IMR-90 (cell line): Measurements from ENCODE around the gene CYTH1. TPM values are rescaled to one million over a fixed set of nuclear protein-coding genes. Genes with fewer than 3 reads are reported as not detected.

Experiments used
- ATAC-seq: fragments of 200-7000 bp; cut with Tn5 transposase; 2 replicates; pipeline ENCODE4 v1.9.1; 2020; ENCODE audit warnings: low read depth, mild to moderate bottlenecking, moderate library complexity
- BruUV-seq: library from RNA; stranded (reverse); fragments of 400-500 nt; replicated peaks from 2 replicates; lab custom pipeline; 2021; lab: Mats Ljungman, UMichigan
- CTCF ChIA-PET: fragments of 300-600 bp; formaldehyde crosslinking; extraction: SDS; loops from one replicate; lab custom pipeline; 2021; ENCODE audit warnings: antibody characterized with exemption; lab: Yijun Ruan, JAX
- POLR2A ChIA-PET: fragments of 300-600 bp; sonication (Branson Sonifier 250); formaldehyde crosslinking; loops from one replicate; lab custom pipeline; 2022; ENCODE audit warnings: antibody characterized with exemption; ENCODE audit not compliant: unreplicated experiment; lab: Charles Lee
- DNase-seq: peaks from one replicate; pipeline ENCODE4 v3.0.0; 2013
- H2AFZ ChIP-seq: replicated peaks from 2 replicates; pipeline ENCODE3; 2013; ENCODE audit warnings: low read length, mild to moderate bottlenecking; ENCODE audit not compliant: poor library complexity
- H2AK5ac ChIP-seq: 2 replicates; pipeline ENCODE4 v1.6.1; 2013; ENCODE audit warnings: low read depth, low read length, inconsistent platforms
- H2AK9ac ChIP-seq: replicated peaks from 2 replicates; pipeline ENCODE3; 2013; ENCODE audit warnings: mild to moderate bottlenecking, low read depth, low read length, moderate library complexity; ENCODE audit not compliant: poor library complexity
- H2BK120ac ChIP-seq: 2 replicates; pipeline ENCODE4 v1.6.1; 2013; ENCODE audit warnings: low read depth, low read length, inconsistent platforms
- H2BK15ac ChIP-seq: 3 replicates; pipeline ENCODE4 v1.6.1; 2013; ENCODE audit warnings: low read depth, low read length, inconsistent platforms
- H2BK20ac ChIP-seq: 2 replicates; pipeline ENCODE4 v1.6.1; 2013; ENCODE audit warnings: low read depth, mild to moderate bottlenecking, inconsistent platforms, low read length, moderate library complexity
- H2BK5ac ChIP-seq: 2 replicates; pipeline ENCODE4 v1.6.1; 2013; ENCODE audit warnings: mild to moderate bottlenecking, low read depth, low read length, inconsistent platforms; ENCODE audit not compliant: poor library complexity, severe bottlenecking
- H3K14ac ChIP-seq: replicated peaks from 2 replicates; pipeline ENCODE4 v1.6.1; 2013; ENCODE audit warnings: low read depth, low read length, inconsistent platforms
- H3K18ac ChIP-seq: 2 replicates; pipeline ENCODE4 v1.6.1; 2013; ENCODE audit warnings: low read depth, low read length, control low read depth
- H3K23ac ChIP-seq: 2 replicates; pipeline ENCODE4 v1.6.1; 2013; ENCODE audit warnings: low read depth, low read length, inconsistent platforms
- H3K27ac ChIP-seq: 2 replicates; pipeline ENCODE4 v1.5.1; 2013; ENCODE audit warnings: mild to moderate bottlenecking, control low read depth, low read length; ENCODE audit not compliant: insufficient read depth
- H3K27me3 ChIP-seq: 2 replicates; pipeline ENCODE4 v1.6.1; 2013; ENCODE audit warnings: low read length; ENCODE audit not compliant: control insufficient read depth, insufficient read depth
- H3K36me3 ChIP-seq: 2 replicates; pipeline ENCODE4 v1.6.1; 2013; ENCODE audit warnings: low read length, mixed read lengths; ENCODE audit not compliant: control insufficient read depth, insufficient read depth
- H3K4ac ChIP-seq: 2 replicates; pipeline ENCODE4 v1.6.1; 2013; ENCODE audit warnings: low read depth, low read length, inconsistent platforms
- H3K4me1 ChIP-seq: 2 replicates; pipeline ENCODE4 v1.6.1; 2013; ENCODE audit warnings: low read length, mixed read lengths; ENCODE audit not compliant: control insufficient read depth, insufficient read depth
- H3K4me2 ChIP-seq: 2 replicates; pipeline ENCODE4 v1.6.1; 2013; ENCODE audit warnings: low read depth, mild to moderate bottlenecking, control low read depth, low read length, moderate library complexity
- H3K4me3 ChIP-seq: 2 replicates; pipeline ENCODE4 v1.5.1; 2013; ENCODE audit warnings: low read depth, mild to moderate bottlenecking, control low read depth, low read length, moderate library complexity; ENCODE audit not compliant: insufficient read depth
- H3K56ac ChIP-seq: 2 replicates; pipeline ENCODE4 v1.6.1; 2013; ENCODE audit warnings: low read length, inconsistent platforms; ENCODE audit not compliant: insufficient read depth; ENCODE audit errors: extremely low read depth
- H3K79me1 ChIP-seq, 2 experiments: 2 replicates each; pipeline ENCODE4 v1.6.1; 2013; ENCODE audit warnings: low read length in 2 of 2, inconsistent platforms in 1 of 2, low read depth in 1 of 2
- H3K9ac ChIP-seq: 2 replicates; pipeline ENCODE4 v1.6.1; 2013; ENCODE audit warnings: low read depth, low read length, control low read depth
- H3K9me1 ChIP-seq: 2 replicates; pipeline ENCODE4 v1.6.1; 2013; ENCODE audit warnings: low read length, inconsistent platforms; ENCODE audit not compliant: insufficient read depth
- H3K9me3 ChIP-seq: 2 replicates; pipeline ENCODE4 v1.6.1; 2013; ENCODE audit warnings: low read length; ENCODE audit not compliant: control insufficient read depth, insufficient read depth
- H4K20me1 ChIP-seq: 2 replicates; pipeline ENCODE4 v1.6.1; 2013; ENCODE audit warnings: low read length, inconsistent platforms; ENCODE audit not compliant: insufficient read depth
- H4K5ac ChIP-seq: 2 replicates; pipeline ENCODE4 v1.6.1; 2013; ENCODE audit warnings: mild to moderate bottlenecking, low read depth, low read length, control low read depth
- H4K8ac ChIP-seq, 2 experiments: 2 replicates each; pipeline ENCODE4 v1.6.1; 2013; ENCODE audit warnings: low read depth in 2 of 2, low read length in 2 of 2, control low read depth in 1 of 2, inconsistent platforms in 1 of 2
- H4K91ac ChIP-seq: 2 replicates; pipeline ENCODE4 v1.6.1; 2013; ENCODE audit warnings: low read depth, low read length, inconsistent platforms; ENCODE audit not compliant: insufficient read depth
- BHLHE40 ChIP-seq: fragments of 150-350 bp; IDR thresholded peaks from 2 replicates; pipeline ENCODE4 v1.6.1; 2016; ENCODE audit warnings: mild to moderate bottlenecking, low read depth, low read length
- CHD1 ChIP-seq: IDR thresholded peaks from 2 replicates; pipeline ENCODE4 v1.6.1; 2012; ENCODE audit warnings: low read depth, low read length, improper control_type of control experiment
- FOS ChIP-seq: fragments of 150-350 bp; IDR thresholded peaks from 2 replicates; pipeline ENCODE4 v1.6.1; 2016; ENCODE audit warnings: low read depth, low read length
- MAFK ChIP-seq: IDR thresholded peaks from 2 replicates; pipeline ENCODE4 v1.6.1; 2012; ENCODE audit warnings: low read depth, low read length, improper control_type of control experiment
- MXI1 ChIP-seq: IDR thresholded peaks from 2 replicates; pipeline ENCODE4 v1.6.1; 2012; ENCODE audit warnings: low read depth, mild to moderate bottlenecking, low read length, moderate library complexity, borderline replicate concordance
- NFE2L2 ChIP-seq: fragments of 150-350 bp; IDR thresholded peaks from 2 replicates; pipeline ENCODE4 v1.6.1; 2016; ENCODE audit warnings: low read depth, mild to moderate bottlenecking, low read length
- RAD21 ChIP-seq: IDR thresholded peaks from 2 replicates; pipeline ENCODE4 v1.6.1; 2012; ENCODE audit warnings: low read length, improper control_type of control experiment
- RCOR1 ChIP-seq: IDR thresholded peaks from 2 replicates; pipeline ENCODE4 v1.6.1; 2012; ENCODE audit warnings: mild to moderate bottlenecking, low read length, improper control_type of control experiment; ENCODE audit not compliant: insufficient replicate concordance
- RFX5 ChIP-seq: IDR thresholded peaks from 2 replicates; pipeline ENCODE4 v1.8.0; 2012; ENCODE audit warnings: low read depth, mild to moderate bottlenecking, low read length, moderate library complexity
- WGBS, 2 experiments: methylation state at CpG; one replicate each; pipeline versions ENCODE4 v1.1.5 to v1.1.7; 2013; ENCODE audit warnings: missing lambda C conversion rate in 2 of 2; ENCODE audit not compliant: insufficient read length in 1 of 2; ENCODE audit errors: extremely low coverage in 2 of 2; 5-methylcytosine and 5-hydroxymethylcytosine counted together
- dilution Hi-C: fragments of 300-500 bp; cut with HindIII; formaldehyde crosslinking; loops from one replicate; pipeline ENCODE4 v1.14.3; 2018; ENCODE audit warnings: low sequenced_read_pairs; ENCODE audit not compliant: unreplicated experiment
- in situ Hi-C: fragments of 300-500 bp; cut with MboI; formaldehyde crosslinking; loops from 3 replicates; pipeline ENCODE4 v1.14.3; 2019; ENCODE audit warnings: low sequenced_read_pairs, inconsistent platforms, mixed read lengths
- intact Hi-C: fragments of 100-400 bp; cut with micrococcal nuclease; formaldehyde crosslinking; loops from 2 replicates; pipeline ENCODE4 v1.10.0; 2022
- polyA plus RNA-seq, 3 experiments: library from polyadenylated mRNA; depleted of rRNA; stranded (reverse); fragments of >200 nt; gene quantifications; 2 replicates each; pipeline ENCODE4 v1.2.3, GENCODE V29; 2012; ENCODE audit warnings: low replicate concordance in 1 of 3
- total RNA-seq: library from RNA; depleted of rRNA; stranded (reverse); fragments of >200 nt; gene quantifications from 2 replicates; pipeline ENCODE4 v1.2.3, GENCODE V29; 2012
- TF ChIP-seq, protein P1 (sequence below): conservative IDR thresholded peaks from 2 replicates; pipeline ENCODE4 v1.5.1; 2012; ENCODE audit warnings: mild to moderate bottlenecking, low read depth, low read length, improper control_type of control experiment
- TF ChIP-seq, protein P2 (sequence below): fragments of 150-350 bp; IDR thresholded peaks from 2 replicates; pipeline ENCODE4 v1.6.1; 2016; ENCODE audit warnings: low read depth, mild to moderate bottlenecking, low read length, moderate library complexity, borderline replicate concordance
- TF ChIP-seq, protein P3 (sequence below): fragments of 150-350 bp; IDR thresholded peaks from 2 replicates; pipeline ENCODE4 v1.6.1; 2017; ENCODE audit warnings: mild to moderate bottlenecking, antibody characterized with exemption, low read length, low read depth

CYTH1 gene
- total and polyA plus RNA-seq, 2 of the 4 experiments (the other 2 are of a cell fraction), result 7.9 to 12.4 TPM

DNA sequence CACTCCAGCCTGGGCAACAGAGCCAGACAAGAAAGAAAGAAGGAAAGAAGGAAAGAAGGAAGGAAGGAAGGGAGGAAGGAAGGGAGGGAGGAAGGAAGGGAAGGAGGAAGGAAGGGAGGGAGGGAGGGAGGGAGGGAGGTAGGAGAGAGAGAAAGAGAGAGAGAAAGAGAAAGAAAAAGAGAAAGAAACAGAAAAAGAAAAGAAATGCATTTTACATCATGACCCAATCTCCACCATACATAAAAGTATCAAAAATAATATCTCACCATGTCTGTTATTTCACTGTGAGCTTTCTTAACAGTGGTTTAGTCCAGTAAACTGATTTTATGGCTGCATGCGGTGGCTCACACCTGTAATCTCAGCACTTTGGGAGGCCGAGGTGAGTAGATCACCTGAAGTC lies 70.0 kb downstream of the CYTH1 start:
- DNase-seq (no peak), ATAC-seq (no peak)
- H3K4me2 ChIP-seq, result no peak overlapping the region
- no TSS peak for BruUV-seq
- no peak overlapping the region for H3K56ac ChIP-seq
- no peak overlapping the region for H2BK5ac ChIP-seq
- peaks cover 18% of the 10 kb centered on the region; the same call in 1 of the 2 replicates for H4K20me1 ChIP-seq
- no peak overlapping the region for H2BK15ac ChIP-seq
- no CpG with 5 or more reads among the region's 2 CpGs for WGBS, 2 experiments
- POLR2A ChIA-PET, result no interaction called here
- H3K4me1 ChIP-seq, result peaks cover 9% of the 10 kb centered on the region
- H3K18ac ChIP-seq, result no peak overlapping the region
- H2BK20ac ChIP-seq, result no peak overlapping the region
- H3K9me3 ChIP-seq, result no peaks in the 10 kb centered on the region
- H4K8ac ChIP-seq, result no peak overlapping the region
- no peak overlapping the region for H4K91ac ChIP-seq
- no peak overlapping the region for H3K27ac ChIP-seq
- H2AFZ ChIP-seq, result no peak overlapping the region
- H2BK120ac ChIP-seq, result no peak overlapping the region
- H3K14ac ChIP-seq, result no peak overlapping the region
- H3K23ac ChIP-seq, result no peak overlapping the region
- 0 out of 2 replicates have a peak, but pooled peaks cover 2% of the 10 kb centered on the region for H3K36me3 ChIP-seq
- in situ Hi-C loops (no loop called here), intact Hi-C loops (no loop called here), dilution Hi-C loops (no loop called here)
- no peaks in the 10 kb centered on the region; the same call in 1 of the 2 replicates for H3K9me1 ChIP-seq
- peaks cover 28% of the 10 kb centered on the region in 2 experiments for H3K79me1 ChIP-seq
- no peak overlapping the region for H3K9ac ChIP-seq
- CTCF ChIA-PET, result interaction anchor here (0.9 kb wide), 1 partner anchor 15 kb away, joined by 3 read pairs; no protein-coding TSS in a partner anchor
- H4K5ac ChIP-seq, result no peak overlapping the region
- no peak overlapping the region for H3K4ac ChIP-seq
- no peak overlapping the region for H3K4me3 ChIP-seq
- TF ChIP-seq NFE2L2 (no peak), RCOR1 (no peak), RFX5 (no peak), CHD1 (no peak), FOS (no peak), MXI1 (no peak), RAD21 (no peak), MAFK (no peak), BHLHE40 (no peak)
- TF ChIP-seq, protein P1, sequence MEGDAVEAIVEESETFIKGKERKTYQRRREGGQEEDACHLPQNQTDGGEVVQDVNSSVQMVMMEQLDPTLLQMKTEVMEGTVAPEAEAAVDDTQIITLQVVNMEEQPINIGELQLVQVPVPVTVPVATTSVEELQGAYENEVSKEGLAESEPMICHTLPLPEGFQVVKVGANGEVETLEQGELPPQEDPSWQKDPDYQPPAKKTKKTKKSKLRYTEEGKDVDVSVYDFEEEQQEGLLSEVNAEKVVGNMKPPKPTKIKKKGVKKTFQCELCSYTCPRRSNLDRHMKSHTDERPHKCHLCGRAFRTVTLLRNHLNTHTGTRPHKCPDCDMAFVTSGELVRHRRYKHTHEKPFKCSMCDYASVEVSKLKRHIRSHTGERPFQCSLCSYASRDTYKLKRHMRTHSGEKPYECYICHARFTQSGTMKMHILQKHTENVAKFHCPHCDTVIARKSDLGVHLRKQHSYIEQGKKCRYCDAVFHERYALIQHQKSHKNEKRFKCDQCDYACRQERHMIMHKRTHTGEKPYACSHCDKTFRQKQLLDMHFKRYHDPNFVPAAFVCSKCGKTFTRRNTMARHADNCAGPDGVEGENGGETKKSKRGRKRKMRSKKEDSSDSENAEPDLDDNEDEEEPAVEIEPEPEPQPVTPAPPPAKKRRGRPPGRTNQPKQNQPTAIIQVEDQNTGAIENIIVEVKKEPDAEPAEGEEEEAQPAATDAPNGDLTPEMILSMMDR, result no peak
- TF ChIP-seq, protein P2, sequence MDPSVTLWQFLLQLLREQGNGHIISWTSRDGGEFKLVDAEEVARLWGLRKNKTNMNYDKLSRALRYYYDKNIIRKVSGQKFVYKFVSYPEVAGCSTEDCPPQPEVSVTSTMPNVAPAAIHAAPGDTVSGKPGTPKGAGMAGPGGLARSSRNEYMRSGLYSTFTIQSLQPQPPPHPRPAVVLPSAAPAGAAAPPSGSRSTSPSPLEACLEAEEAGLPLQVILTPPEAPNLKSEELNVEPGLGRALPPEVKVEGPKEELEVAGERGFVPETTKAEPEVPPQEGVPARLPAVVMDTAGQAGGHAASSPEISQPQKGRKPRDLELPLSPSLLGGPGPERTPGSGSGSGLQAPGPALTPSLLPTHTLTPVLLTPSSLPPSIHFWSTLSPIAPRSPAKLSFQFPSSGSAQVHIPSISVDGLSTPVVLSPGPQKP, result no peak
- TF ChIP-seq, protein P3, sequence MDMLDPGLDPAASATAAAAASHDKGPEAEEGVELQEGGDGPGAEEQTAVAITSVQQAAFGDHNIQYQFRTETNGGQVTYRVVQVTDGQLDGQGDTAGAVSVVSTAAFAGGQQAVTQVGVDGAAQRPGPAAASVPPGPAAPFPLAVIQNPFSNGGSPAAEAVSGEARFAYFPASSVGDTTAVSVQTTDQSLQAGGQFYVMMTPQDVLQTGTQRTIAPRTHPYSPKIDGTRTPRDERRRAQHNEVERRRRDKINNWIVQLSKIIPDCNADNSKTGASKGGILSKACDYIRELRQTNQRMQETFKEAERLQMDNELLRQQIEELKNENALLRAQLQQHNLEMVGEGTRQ, result no peak
- H2AK9ac ChIP-seq, result no peak overlapping the region
- no peak overlapping the region for H2AK5ac ChIP-seq
- H3K27me3 ChIP-seq, result no peaks in the 10 kb centered on the region
